ENCODE results near the gene TSPO. TPM values are rescaled to one million over a fixed set of nuclear protein-coding genes. Genes with fewer than 3 reads are reported as not detected.

Gene TSPO
- total RNA-seq, 1 donor from 2014 or later = 124 TPM

DNA sequence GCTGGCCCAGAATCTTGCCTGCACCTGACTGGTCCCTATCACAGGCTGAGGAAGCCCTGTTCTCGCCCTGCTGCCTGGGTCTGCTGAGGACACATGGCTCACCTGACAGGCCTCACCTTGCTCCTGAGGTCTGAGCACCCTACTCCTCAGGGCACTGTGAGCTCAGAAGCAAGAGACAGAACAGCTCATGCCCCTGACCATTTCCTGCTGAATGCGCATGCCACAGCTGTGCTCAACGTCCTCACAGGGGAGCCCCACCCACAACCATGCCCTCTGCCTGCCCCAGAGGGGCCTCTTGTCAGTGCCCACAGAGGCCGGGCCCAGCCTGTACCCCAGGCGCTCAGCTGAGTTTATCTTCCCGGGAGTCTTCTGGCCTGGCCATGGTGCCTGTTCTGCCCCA, 2.8 kb upstream of the TSPO start:
- no peak overlapping the region for H3K4me3 ChIP-seq (ENCODE audit: insufficient read depth, low read depth, low read length)
- peaks cover 2% of the 10 kb centered on the region for H4K20me1 ChIP-seq (ENCODE audit: insufficient read depth, low read length)
- Mint-ChIP-seq H3K27ac (ENCODE audit: unreplicated experiment) (no peak overlapping the region), H3K36me3 (ENCODE audit: low read depth, unreplicated experiment) (no peaks in the 10 kb centered on the region), H3K4me1 (ENCODE audit: low read depth, unreplicated experiment) (peaks cover 2% of the 10 kb centered on the region), H3K4me3 (ENCODE audit: unreplicated experiment) (no peak overlapping the region), H3K27me3 (ENCODE audit: low read depth, unreplicated experiment) (peaks cover 4% of the 10 kb centered on the region), H3K9me3 (ENCODE audit: unreplicated experiment) (no peaks in the 10 kb centered on the region)
- H3K4me1 ChIP-seq (ENCODE audit: insufficient read depth, low read length) = peaks cover 9% of the 10 kb centered on the region
- no peaks in the 10 kb centered on the region for H3K36me3 ChIP-seq (ENCODE audit: insufficient read depth, low read length)
- FAIRE-seq (no peak), DNase-seq (ENCODE audit: low read depth) (no peak)
- TF ChIP-seq, protein P1, sequence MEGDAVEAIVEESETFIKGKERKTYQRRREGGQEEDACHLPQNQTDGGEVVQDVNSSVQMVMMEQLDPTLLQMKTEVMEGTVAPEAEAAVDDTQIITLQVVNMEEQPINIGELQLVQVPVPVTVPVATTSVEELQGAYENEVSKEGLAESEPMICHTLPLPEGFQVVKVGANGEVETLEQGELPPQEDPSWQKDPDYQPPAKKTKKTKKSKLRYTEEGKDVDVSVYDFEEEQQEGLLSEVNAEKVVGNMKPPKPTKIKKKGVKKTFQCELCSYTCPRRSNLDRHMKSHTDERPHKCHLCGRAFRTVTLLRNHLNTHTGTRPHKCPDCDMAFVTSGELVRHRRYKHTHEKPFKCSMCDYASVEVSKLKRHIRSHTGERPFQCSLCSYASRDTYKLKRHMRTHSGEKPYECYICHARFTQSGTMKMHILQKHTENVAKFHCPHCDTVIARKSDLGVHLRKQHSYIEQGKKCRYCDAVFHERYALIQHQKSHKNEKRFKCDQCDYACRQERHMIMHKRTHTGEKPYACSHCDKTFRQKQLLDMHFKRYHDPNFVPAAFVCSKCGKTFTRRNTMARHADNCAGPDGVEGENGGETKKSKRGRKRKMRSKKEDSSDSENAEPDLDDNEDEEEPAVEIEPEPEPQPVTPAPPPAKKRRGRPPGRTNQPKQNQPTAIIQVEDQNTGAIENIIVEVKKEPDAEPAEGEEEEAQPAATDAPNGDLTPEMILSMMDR (IDR thresholded peaks at IDR 0.05; ENCODE audit: insufficient read depth, low read depth, low read length) = no peak
- no peak for TF ChIP-seq EZH2 (IDR thresholded peaks at IDR 0.05; ENCODE audit: insufficient read depth, low read length)
- no peaks in the 10 kb centered on the region for H3K9me3 ChIP-seq (ENCODE audit: insufficient read depth, low read depth, low read length)
- no peak overlapping the region for H3K4me2 ChIP-seq (ENCODE audit: low read length)
- H3K27ac ChIP-seq (ENCODE audit: low read depth, low read length) = no peak overlapping the region
- peaks cover 20% of the 10 kb centered on the region for H3K79me2 ChIP-seq (ENCODE audit: insufficient read depth, low read length)
- H2AFZ ChIP-seq (ENCODE audit: low read depth, low read length) = no peak overlapping the region
- no peaks in the 10 kb centered on the region for H3K27me3 ChIP-seq (ENCODE audit: insufficient read depth, low read length)
- H3K9ac ChIP-seq (ENCODE audit: low read length) = no peak overlapping the region

DNA sequence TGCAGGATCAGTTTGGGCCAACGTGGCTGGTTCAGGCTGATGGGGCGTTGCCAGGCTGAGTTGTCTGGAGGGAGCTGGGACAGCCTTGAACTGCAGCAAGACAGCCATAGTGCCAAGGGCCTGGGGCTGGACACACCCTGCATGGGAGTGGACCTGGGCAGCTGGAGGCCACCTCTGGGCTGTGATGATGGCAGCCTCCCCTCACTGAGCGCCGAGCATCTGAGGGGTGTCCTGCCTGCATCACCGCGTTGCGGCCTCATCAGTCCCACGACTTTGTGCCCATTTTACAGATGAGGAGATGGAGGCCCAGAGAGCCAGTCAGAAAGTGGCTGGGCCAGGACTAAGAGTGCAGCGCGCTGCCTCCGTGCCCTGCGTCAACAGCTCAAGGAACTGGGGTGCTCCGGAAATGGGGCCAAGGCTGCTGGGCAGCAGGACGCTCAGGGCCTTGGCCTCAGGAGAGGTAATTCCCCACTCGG, 590 bp upstream of the TSPO start:
- H3K4me3 Mint-ChIP-seq (ENCODE audit: unreplicated experiment) = peak overlapping the region; percentile 84
- TF ChIP-seq EZH2 (IDR thresholded peaks at IDR 0.05; ENCODE audit: insufficient read depth, low read length) = no peak
- TF ChIP-seq, protein P1 (IDR thresholded peaks at IDR 0.05; ENCODE audit: insufficient read depth, low read depth, low read length) = no peak
- H3K9me3 Mint-ChIP-seq (ENCODE audit: unreplicated experiment) = no peaks in the 10 kb centered on the region
- Histone ChIP-seq H4K20me1 (ENCODE audit: insufficient read depth, low read length) (peaks cover 23% of the 10 kb centered on the region), H3K27ac (ENCODE audit: low read depth, low read length) (no peak overlapping the region), H3K27me3 (ENCODE audit: insufficient read depth, low read length) (no peaks in the 10 kb centered on the region), H3K79me2 (ENCODE audit: insufficient read depth, low read length) (peaks cover 42% of the 10 kb centered on the region), H3K9ac (ENCODE audit: low read length) (peak overlapping the region; percentile 86), H3K4me3 (ENCODE audit: insufficient read depth, low read depth, low read length) (peak overlapping the region; percentile 71), H3K4me2 (ENCODE audit: low read length) (peak overlapping the region; percentile 98), H2AFZ (ENCODE audit: low read depth, low read length) (peak overlapping the region; percentile 98), H3K36me3 (ENCODE audit: insufficient read depth, low read length) (no peaks in the 10 kb centered on the region), H3K9me3 (ENCODE audit: insufficient read depth, low read depth, low read length) (no peaks in the 10 kb centered on the region), H3K4me1 (ENCODE audit: insufficient read depth, low read length) (peaks cover 9% of the 10 kb centered on the region)
- peaks cover 4% of the 10 kb centered on the region for H3K27me3 Mint-ChIP-seq (ENCODE audit: low read depth, unreplicated experiment)
- DNase-seq (ENCODE audit: low read depth) = no peak
- H3K4me1 Mint-ChIP-seq (ENCODE audit: low read depth, unreplicated experiment) = peaks cover 4% of the 10 kb centered on the region
- no peak overlapping the region for H3K27ac Mint-ChIP-seq (ENCODE audit: unreplicated experiment)
- no peak for FAIRE-seq
- peaks cover 2% of the 10 kb centered on the region for H3K36me3 Mint-ChIP-seq (ENCODE audit: low read depth, unreplicated experiment)

DNA sequence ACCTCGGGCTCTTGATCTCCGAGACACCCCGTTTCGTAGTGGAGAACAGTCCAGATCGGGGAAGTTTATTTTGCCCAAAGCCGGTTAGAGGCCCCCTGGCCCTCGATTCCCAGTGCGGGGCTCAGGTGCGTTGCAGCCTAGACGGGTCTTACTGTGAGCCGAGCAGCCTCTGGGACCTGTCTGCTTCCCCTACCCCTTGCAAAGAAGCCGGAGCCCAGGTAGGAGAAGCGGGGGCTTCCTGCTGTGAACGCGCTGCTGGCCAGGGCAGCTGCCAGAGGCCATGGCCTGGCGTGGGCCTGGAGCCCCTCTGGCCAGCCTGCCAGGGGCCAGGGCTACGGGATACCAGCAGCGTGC, 621 bp downstream of the TSPO start:
- no peak for DNase-seq (ENCODE audit: low read depth)
- H4K20me1 ChIP-seq (ENCODE audit: insufficient read depth, low read length) = peaks cover 35% of the 10 kb centered on the region
- peaks cover 4% of the 10 kb centered on the region for H3K27me3 Mint-ChIP-seq (ENCODE audit: low read depth, unreplicated experiment)
- no peaks in the 10 kb centered on the region for H3K9me3 Mint-ChIP-seq (ENCODE audit: unreplicated experiment)
- H3K27ac ChIP-seq (ENCODE audit: low read depth, low read length) = peak overlapping the region; percentile 50
- H3K36me3 Mint-ChIP-seq (ENCODE audit: low read depth, unreplicated experiment) = peaks cover 2% of the 10 kb centered on the region
- no peak overlapping the region for H3K27ac Mint-ChIP-seq (ENCODE audit: unreplicated experiment)
- H2AFZ ChIP-seq (ENCODE audit: low read depth, low read length) = peak overlapping the region; percentile 72
- TF ChIP-seq EZH2 (IDR thresholded peaks at IDR 0.05; ENCODE audit: insufficient read depth, low read length) = no peak
- TF ChIP-seq, protein P1 (IDR thresholded peaks at IDR 0.05; ENCODE audit: insufficient read depth, low read depth, low read length) = no peak
- peaks cover 4% of the 10 kb centered on the region for H3K4me1 Mint-ChIP-seq (ENCODE audit: low read depth, unreplicated experiment)
- no peaks in the 10 kb centered on the region for H3K36me3 ChIP-seq (ENCODE audit: insufficient read depth, low read length)
- no peaks in the 10 kb centered on the region for H3K27me3 ChIP-seq (ENCODE audit: insufficient read depth, low read length)
- peaks cover 9% of the 10 kb centered on the region for H3K4me1 ChIP-seq (ENCODE audit: insufficient read depth, low read length)
- FAIRE-seq = no peak
- no peaks in the 10 kb centered on the region for H3K9me3 ChIP-seq (ENCODE audit: insufficient read depth, low read depth, low read length)
- H3K4me2 ChIP-seq (ENCODE audit: low read length) = peak overlapping the region; percentile 98
- peak overlapping the region; percentile 81 for H3K4me3 Mint-ChIP-seq (ENCODE audit: unreplicated experiment)
- peak overlapping the region; percentile 71 for H3K4me3 ChIP-seq (ENCODE audit: insufficient read depth, low read depth, low read length)
- H3K9ac ChIP-seq (ENCODE audit: low read length) = peak overlapping the region; percentile 86
- H3K79me2 ChIP-seq (ENCODE audit: insufficient read depth, low read length) = peaks cover 54% of the 10 kb centered on the region
